ENCODE results near the gene CBX8. TPM values are rescaled to one million over a fixed set of nuclear protein-coding genes. Genes with fewer than 3 reads are reported as not detected.
A peak's percentile ranks its signal among the peaks of the same experiment; 100 is the strongest.

CBX8 gene
- total RNA-seq, 1 donor from 2014 or later = 3.1 TPM

- no peak for DNase-seq (ENCODE audit: low spot score)
These were observed 8.2 kb upstream of the CBX8 start for GRCh38 chr17:79804856-79805696.

GRCh38 chr17:79803997-79804855 lies 7.3 kb upstream of the CBX8 start:
- DNase-seq (ENCODE audit: low spot score) = no peak

GRCh38 chr17:79803421-79803996 lies 6.6 kb upstream of the CBX8 start:
- no peak for DNase-seq (ENCODE audit: low spot score)

GRCh38 chr17:79802736-79803420 lies 6.0 kb upstream of the CBX8 start:
- no peak for DNase-seq (ENCODE audit: low spot score)

- DNase-seq (ENCODE audit: low spot score) = no peak
These were observed 5.3 kb upstream of the CBX8 start for GRCh38 chr17:79802039-79802735.

GRCh38 chr17:79801156-79802038 lies 4.5 kb upstream of the CBX8 start:
- no peak for DNase-seq (ENCODE audit: low spot score)

- DNase-seq (ENCODE audit: low spot score) = no peak
These were observed 3.7 kb upstream of the CBX8 start for GRCh38 chr17:79800325-79801155.

GRCh38 chr17:79799538-79800324 lies 2.9 kb upstream of the CBX8 start:
- no peak for DNase-seq (ENCODE audit: low spot score)

- no peak for DNase-seq (ENCODE audit: low spot score)
These were observed 2.3 kb upstream of the CBX8 start for GRCh38 chr17:79799174-79799537.

- DNase-seq (ENCODE audit: low spot score) = no peak
These were observed 1.7 kb upstream of the CBX8 start for GRCh38 chr17:79798299-79799173.

- no peak for DNase-seq (ENCODE audit: low spot score)
These were observed 818 bp upstream of the CBX8 start for GRCh38 chr17:79797492-79798298.

- no peak for DNase-seq (ENCODE audit: low spot score)
These were observed 474 bp downstream of the CBX8 start for GRCh38 chr17:79796444-79796762.

- DNase-seq (ENCODE audit: low spot score) = no peak
These were observed 958 bp downstream of the CBX8 start for GRCh38 chr17:79795795-79796443.

GRCh38 chr17:79794659-79795511 lies 2.0 kb downstream of the CBX8 start:
- no peak for DNase-seq (ENCODE audit: low spot score)

- peak; percentile 88 for DNase-seq (ENCODE audit: low spot score)
These were observed 3.0 kb downstream of the CBX8 start for GRCh38 chr17:79793924-79794304.

All from umbilical cord (tissue), 2 donors.